Effector CD8-positive, alpha-beta T cell (primary cell): Measurements from ENCODE around the gene C17orf58.
"Not testable (repeated sequence)": the region's sequence is repeated elsewhere in the genome, so short reads cannot be mapped to it uniquely, and the experiment has no call there.

ENCODE experiments used
- DNase-seq: peaks from one replicate; lab custom pipeline; 2025; lab: John Stamatoyannopoulos, UW
- total RNA-seq, 4 experiments: gene quantifications; one replicate each; lab custom pipeline; 2026; lab: John Stamatoyannopoulos, UW

C17orf58 gene
- 0.88 to 4.0 (median 2.3) reads per million in 4 experiments for total RNA-seq

DNA sequence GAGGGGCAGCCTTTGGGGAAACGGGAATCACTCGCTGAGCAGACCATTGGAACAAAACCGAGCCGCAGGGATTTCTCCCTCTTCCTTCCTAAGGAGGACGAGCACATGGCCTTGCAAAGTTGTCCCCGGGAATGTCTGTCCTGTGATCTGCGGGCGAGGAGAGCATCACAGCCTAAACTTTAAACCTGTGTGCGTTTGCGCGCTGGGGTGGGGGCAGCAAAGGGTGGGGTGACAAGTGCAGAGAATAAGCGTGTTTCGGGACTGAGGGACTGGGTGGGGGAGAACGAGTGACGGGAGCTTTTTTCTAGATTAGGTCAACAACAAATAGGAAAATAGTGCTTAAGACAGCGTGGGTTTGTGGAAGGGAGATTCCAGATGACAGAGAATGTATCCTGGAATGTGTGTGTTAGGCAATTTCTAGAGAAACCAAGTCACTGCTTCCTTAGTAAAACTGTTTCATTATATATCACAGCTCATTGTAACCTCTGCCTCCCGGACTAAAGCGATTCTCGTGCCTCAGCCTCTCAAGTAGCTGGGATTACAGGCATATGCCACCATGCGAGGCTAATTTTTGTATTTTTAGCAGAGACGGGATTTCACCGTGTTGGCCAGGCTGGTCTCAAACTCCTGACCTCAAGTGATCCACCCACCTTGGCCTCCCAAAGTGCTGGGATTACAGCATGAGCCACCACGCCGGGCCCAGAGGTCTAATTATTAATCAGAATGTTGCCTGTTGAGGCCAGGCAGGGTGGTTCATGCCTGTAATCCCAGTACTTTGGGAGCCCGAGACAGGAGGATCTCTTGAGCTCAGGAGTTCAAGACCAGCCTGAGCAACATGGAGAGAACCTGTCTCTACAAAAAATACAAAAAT is at the start of gene C17orf58:
Gene C17orf58 (minus strand): TSS at position 169 of the 871 bp plus-strand sequence. CDS start 271 bp downstream, outside the sequence.
- not testable (repeated sequence) for DNase-seq

- DNase-seq: no peak
These were observed 40.3 kb upstream of the C17orf58 start for GRCh38 chr17:68036304-68037147.

DNA sequence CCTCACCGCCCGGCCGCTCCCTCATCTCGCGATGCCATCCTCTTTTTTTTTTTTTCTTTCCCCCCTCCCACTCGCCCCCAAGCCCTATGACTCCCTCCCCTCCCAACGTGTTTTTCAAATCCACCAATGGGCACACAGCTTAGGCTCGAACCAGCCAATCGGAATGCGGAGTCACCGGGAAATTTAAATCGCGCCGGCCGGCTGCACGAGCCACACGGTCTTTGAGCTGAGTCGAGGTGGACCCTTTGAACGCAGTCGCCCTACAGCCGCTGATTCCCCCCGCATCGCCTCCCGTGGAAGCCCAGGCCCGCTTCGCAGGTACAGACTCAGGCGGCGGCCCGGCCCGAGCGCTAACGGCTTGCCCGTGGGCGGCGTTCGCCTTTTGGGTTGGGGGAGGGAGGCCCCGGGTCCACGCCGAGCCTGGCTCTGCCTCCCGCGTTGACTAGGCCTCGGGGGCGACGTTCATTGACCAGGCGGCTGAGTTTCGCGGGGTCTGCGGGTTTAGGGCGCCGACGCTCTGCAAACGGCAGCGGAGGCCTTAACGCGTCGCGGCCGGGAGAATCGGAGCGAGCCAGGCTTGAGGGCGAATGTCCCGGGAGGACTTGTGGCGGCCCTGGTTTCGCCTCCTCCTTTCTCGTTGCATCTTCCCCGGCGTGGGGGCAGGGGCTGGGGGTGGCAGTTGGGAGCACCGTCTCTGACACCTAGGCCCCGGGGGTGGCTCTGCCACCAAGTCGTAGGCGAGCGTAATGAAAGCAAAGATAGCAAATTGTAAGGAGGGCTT is 39.4 kb upstream of the C17orf58 start, which contains the start of gene KPNA2:
Gene KPNA2 (plus strand): TSS at position 213 of the 781 bp plus-strand sequence. CDS start 1,398 bp downstream, outside the sequence.
- peak; percentile 90 for DNase-seq

- DNase-seq: peak; percentile 90
These were observed 38.9 kb upstream of the C17orf58 start for GRCh38 chr17:68035131-68035522.

DNA sequence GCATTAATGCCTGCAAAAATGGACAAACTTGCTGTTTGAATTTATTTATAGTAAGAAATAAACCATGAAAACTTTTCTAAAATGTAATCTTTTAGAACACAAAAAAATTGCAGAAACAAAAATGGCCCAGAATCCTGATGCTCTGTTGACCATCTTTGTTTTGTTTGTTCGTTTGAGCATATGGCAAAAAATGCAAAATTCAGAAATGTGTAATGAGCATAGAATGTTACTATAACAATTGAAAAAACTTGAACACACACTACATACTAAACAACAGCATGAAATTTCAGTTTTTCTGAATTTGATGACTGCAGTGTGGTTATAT is 38.1 kb upstream of the C17orf58 start:
- DNase-seq: no peak

- DNase-seq: no peak
These were observed 37.6 kb upstream of the C17orf58 start for GRCh38 chr17:68033636-68034451.

DNA sequence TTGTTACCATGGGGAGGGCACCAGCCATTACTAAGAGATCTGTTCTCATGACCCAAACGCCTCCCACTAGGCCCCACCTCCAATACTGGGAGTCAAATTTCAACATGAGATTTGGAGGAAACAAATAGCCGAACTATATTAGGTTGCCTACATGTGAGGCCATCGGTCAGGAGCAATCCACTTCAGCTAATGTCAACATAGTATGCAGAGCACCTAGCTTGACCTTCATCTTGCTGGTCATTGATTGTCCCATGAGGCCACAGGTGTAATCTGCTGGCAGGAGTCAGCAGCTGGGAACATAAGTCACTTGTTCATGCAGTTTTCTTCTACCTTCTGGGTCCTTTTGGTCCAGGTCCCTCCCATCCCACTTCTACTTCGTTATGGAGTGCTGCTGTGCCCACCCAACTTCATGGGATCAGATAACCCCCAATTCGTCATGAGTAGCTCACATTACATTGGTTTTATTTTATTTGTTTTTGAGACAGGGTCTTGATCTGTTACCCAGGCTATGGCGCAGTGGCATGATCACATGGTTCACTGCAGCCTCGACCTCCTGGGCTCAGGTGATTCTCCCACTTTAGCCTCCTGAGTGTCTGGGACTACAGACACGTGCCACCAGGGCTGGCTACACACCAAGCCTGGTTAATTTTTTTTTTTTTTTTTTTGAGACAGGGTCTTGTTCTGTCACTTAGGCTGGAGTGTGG is 33.4 kb upstream of the C17orf58 start:
- no peak for DNase-seq

GRCh38 chr17:68022547-68022946 is 26.3 kb upstream of the C17orf58 start:
- DNase-seq: not testable (repeated sequence)

DNA sequence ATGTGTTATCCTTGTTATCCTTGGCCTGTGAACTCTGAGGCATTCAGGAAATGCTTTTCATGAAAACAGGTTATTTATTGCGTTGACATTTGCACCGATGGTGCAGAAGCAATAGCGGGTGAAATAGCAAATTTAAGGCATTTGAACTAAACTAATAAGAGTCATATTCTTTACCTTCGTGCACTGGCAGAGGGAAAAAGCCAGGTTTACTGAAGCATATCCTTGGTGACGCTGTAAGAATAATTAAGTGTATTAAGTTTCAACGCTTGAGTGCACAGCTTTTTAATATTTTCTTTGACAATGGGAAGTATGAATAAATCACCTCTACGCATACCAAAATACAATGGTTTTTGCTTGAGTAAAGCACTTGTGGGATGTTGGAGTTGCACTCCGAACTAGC is 25.7 kb upstream of the C17orf58 start:
- no peak for DNase-seq

DNA sequence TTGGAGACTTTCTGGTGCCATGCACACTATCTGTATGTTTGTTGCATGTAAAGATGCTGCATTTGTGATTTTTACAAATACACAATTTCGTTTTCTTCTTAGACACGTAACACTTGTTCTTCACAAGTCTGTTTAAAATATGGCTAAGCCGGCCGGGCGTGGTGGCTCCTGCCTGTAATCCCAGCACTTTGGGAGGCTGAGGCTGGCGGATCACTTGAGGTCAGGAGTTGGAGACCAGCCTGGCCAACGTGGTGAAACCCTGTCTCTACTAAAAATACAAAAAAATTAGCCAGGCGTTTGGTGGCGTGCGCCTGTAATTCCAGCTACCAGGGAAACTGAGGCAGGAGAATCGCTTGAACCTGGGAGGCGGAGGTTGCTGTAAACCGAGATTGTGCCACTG is 24.5 kb upstream of the C17orf58 start:
- DNase-seq: not testable (repeated sequence)

DNA sequence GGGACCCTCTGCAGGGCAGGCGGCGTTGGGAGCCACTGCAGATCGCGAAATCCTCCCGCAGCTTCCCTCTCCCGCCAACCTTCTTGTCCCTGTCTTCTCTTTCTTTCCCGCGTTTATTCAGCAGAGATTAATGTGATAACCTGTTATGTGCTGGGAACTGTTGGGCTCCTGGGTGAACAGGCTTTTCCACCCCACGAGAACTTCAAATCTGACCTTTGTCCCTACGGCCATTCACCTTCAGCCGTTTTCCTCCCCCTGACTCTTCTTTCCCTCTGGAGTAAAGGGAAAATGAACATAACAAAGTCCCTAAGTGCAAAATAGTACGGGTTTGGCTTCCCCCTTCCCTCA is 24.1 kb upstream of the C17orf58 start:
- DNase-seq: no peak

- DNase-seq: peak; percentile 87
These were observed 23.6 kb upstream of the C17orf58 start for GRCh38 chr17:68019675-68020408.

- no peak for DNase-seq
These were observed 23.0 kb upstream of the C17orf58 start for GRCh38 chr17:68019336-68019674.

GRCh38 chr17:68018493-68018892 is 22.2 kb upstream of the C17orf58 start:
- DNase-seq: not testable (repeated sequence)

DNA sequence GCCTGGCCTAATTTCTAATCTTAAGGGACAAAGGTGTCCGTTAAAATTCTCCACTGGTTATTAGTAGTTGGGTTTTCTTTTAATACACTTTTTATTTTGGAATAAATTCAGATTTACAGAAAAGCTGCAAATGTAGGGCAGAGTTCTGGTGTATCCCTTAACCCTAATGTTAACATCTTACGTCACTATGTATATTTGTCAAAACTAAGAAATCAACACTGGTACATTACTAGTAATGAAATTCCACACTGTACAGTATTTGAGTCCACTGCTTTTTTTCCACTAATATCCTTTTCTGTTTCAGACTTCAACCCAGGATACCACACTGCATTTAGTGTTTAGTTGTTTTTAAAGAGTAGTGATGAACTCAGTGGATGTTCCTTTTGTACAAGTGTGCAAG is 20.6 kb upstream of the C17orf58 start:
- DNase-seq: no peak

GRCh38 chr17:68015081-68015723 is 18.9 kb upstream of the C17orf58 start:
- DNase-seq: no peak

DNA sequence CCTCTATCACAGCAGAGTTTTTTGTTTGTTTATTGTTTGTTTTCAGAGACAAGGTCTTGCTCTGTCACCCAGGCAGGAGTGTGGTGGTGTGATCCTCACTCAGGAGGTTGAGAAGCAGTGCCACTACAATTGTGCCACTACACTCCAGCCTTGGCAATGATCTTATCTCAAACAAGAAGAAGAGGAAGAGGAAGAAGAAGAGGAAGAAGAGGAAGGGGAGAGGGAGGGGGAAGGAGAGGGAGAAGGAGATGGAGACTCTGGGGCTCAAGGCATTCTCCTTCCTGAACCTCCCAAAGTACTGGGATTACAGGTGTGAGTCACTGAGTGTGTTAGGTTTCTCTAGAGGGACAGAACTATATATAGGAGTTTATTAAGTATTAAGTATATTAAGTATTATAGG is 17.1 kb upstream of the C17orf58 start:
- no peak for DNase-seq

DNA sequence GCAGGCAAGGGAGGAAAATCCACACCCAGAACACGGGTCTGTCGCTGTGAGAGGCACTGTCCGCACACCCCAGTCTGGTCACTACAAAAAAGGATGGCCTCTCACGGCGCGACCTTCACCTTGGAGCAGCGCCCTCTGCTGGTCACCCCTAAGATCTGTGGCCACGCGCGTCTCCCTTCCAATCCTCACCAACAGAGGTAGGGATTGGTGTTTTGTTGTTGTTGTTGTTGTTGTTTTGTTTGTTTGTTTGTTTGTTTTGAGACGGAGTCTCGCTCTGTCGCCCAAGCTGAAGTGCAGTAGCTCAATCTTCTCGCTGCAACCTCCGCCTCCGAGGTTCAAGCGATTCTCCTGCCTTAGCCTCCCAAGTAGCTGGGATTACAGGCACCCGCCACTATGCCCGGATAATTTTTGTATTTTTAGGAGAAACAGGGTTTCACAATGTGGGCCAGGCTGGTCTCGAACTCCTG is 15.0 kb upstream of the C17orf58 start:
- DNase-seq: peak; percentile 35

GRCh38 chr17:68006797-68007196 is 10.5 kb upstream of the C17orf58 start:
- DNase-seq: no peak
